ENCODE measurements around the gene SLC2A6.
"Not testable (repeated sequence)": the region's sequence is repeated elsewhere in the genome, so short reads cannot be mapped to it uniquely, and the experiment has no call there.

SLC2A6 gene

GRCh38 chr9:133459476-133460404, 19.2 kb downstream of the SLC2A6 start, which contains the start of gene CACFD1:
TSS of gene CACFD1 (plus strand) at chr9:133459978. CDS start at chr9:133460067, 89 bp downstream.
- DNase-seq = no peak

- no peak for DNase-seq
Measured at GRCh38 chr9:133458643-133459312, 20.1 kb downstream of the SLC2A6 start.

- no peak for DNase-seq
Measured at GRCh38 chr9:133457748-133458147, 21.2 kb downstream of the SLC2A6 start.

- no peak for DNase-seq
Measured at GRCh38 chr9:133457233-133457632, 21.7 kb downstream of the SLC2A6 start.

- no peak for DNase-seq
Measured at GRCh38 chr9:133456409-133456808, 22.5 kb downstream of the SLC2A6 start.

GRCh38 chr9:133455936-133456335, 23.0 kb downstream of the SLC2A6 start:
- DNase-seq = no peak

- DNase-seq = no peak
Measured at GRCh38 chr9:133454943-133455673, 23.8 kb downstream of the SLC2A6 start.

- no peak for DNase-seq
Measured at GRCh38 chr9:133454325-133454724, 24.6 kb downstream of the SLC2A6 start.

- DNase-seq = no peak
Measured at GRCh38 chr9:133453651-133454050, 25.2 kb downstream of the SLC2A6 start.

GRCh38 chr9:133452562-133452961, 26.3 kb downstream of the SLC2A6 start:
- no peak for DNase-seq

- DNase-seq = not testable (repeated sequence)
Measured at GRCh38 chr9:133451865-133452264, 27.0 kb downstream of the SLC2A6 start.

- DNase-seq = no peak
Measured at GRCh38 chr9:133449760-133450159, 29.1 kb downstream of the SLC2A6 start.

GRCh38 chr9:133448487-133448972, 30.4 kb downstream of the SLC2A6 start:
- no peak for DNase-seq

GRCh38 chr9:133445293-133445969, 33.5 kb downstream of the SLC2A6 start:
- no peak for DNase-seq

- DNase-seq = no peak
Measured at GRCh38 chr9:133443982-133444381, 34.9 kb downstream of the SLC2A6 start.

- DNase-seq = no peak
Measured at GRCh38 chr9:133443248-133443647, 35.7 kb downstream of the SLC2A6 start.

- DNase-seq = no peak
Measured at GRCh38 chr9:133441571-133441970, 37.3 kb downstream of the SLC2A6 start.

- DNase-seq = no peak
Measured at GRCh38 chr9:133440874-133441273, 38.0 kb downstream of the SLC2A6 start.

GRCh38 chr9:133439337-133439736, 39.6 kb downstream of the SLC2A6 start:
- no peak for DNase-seq

- DNase-seq = no peak
Measured at GRCh38 chr9:133437753-133438531, 41.0 kb downstream of the SLC2A6 start.

- no peak for DNase-seq
Measured at GRCh38 chr9:133436681-133437080, 42.2 kb downstream of the SLC2A6 start.
